ENCODE results near the gene ARID1B. TPM values are rescaled to one million over a fixed set of nuclear protein-coding genes. Genes with fewer than 3 reads are reported as not detected.

ARID1B gene
- total and polyA plus RNA-seq, 4 donors: 7.0 to 49.0 (median 24.2) TPM

DNA sequence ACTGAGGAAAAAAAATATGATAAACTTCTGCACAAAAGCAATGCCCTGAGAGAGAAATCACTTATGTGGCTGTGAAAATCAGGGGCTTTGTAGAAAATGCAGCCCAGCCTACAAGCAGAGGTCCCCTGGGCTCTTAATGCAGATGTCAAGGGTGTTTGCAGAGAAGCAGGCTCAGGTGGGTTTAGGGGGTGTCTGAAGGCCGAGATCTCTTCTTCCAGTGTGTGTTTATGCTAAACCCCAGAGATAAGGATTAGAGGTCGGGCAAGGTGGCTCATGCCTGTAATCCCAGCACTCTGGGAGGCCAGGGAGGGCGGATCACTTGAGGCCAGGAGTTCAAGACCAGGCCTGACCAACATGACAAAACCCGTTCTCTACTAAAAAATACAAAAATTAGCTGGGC lies 467.6 kb downstream of the ARID1B start:
- no peaks in the 10 kb centered on the region for H3K4me1 ChIP-seq (ENCODE audit: control insufficient read depth in 4 of 4, insufficient read depth in 4 of 4, low read length in 3 of 4)
- DNase-seq (ENCODE audit: low spot score): no peak
- no peak overlapping the region for H3K4me3 ChIP-seq (ENCODE audit: low read depth in 1 of 3, low read length in 3 of 3)
- WGBS: 79% methylated on average over 4 of the region's 4 CpGs
- H3K36me3 ChIP-seq (ENCODE audit: control insufficient read depth in 4 of 4, insufficient read depth in 3 of 4, low read depth in 1 of 4, low read length in 3 of 4): no peaks in the 10 kb centered on the region
- H3K27ac ChIP-seq (ENCODE audit: low read depth in 1 of 2, low read length in 2 of 2): no peak overlapping the region
- TF ChIP-seq CTCF (IDR thresholded peaks at IDR 0.05; ENCODE audit: low read depth, low read length, missing input control): no peak
- no peak for TF ChIP-seq YY1 (IDR thresholded peaks at IDR 0.05)
- no peak overlapping the region for H3K9ac ChIP-seq (ENCODE audit: low read depth in 1 of 2, low read length in 2 of 2)
- no peaks in the 10 kb centered on the region for H3K27me3 ChIP-seq (ENCODE audit: control insufficient read depth in 4 of 4, insufficient read depth in 4 of 4, low read length in 3 of 4)
- peaks cover 0 to 2% (median under 1%) of the 10 kb centered on the region in 4 donors for H3K9me3 ChIP-seq (ENCODE audit: control insufficient read depth in 4 of 4, low read length in 3 of 4)

GRCh38 chr6:157245436-157245835 lies 468.3 kb downstream of the ARID1B start:
- TF ChIP-seq NR2F2 (IDR thresholded peaks at IDR 0.05): no peak
- TF ChIP-seq HNF4G (IDR thresholded peaks at IDR 0.05): no peak
- TF ChIP-seq GABPA (IDR thresholded peaks at IDR 0.05 in 1 of 2, conservative IDR thresholded peaks at IDR 0.05 in 1 of 2): no peak
- no peak for TF ChIP-seq ZBTB33 (IDR thresholded peaks at IDR 0.05)
- no peak for TF ChIP-seq JUND (IDR thresholded peaks at IDR 0.05)
- no peak for TF ChIP-seq RXRA (IDR thresholded peaks at IDR 0.05)
- TF ChIP-seq CTCF (IDR thresholded peaks at IDR 0.05; ENCODE audit: low read depth, low read length, missing input control): no peak
- no peak for TF ChIP-seq RAD21 (IDR thresholded peaks at IDR 0.05)
- TF ChIP-seq, protein P1, sequence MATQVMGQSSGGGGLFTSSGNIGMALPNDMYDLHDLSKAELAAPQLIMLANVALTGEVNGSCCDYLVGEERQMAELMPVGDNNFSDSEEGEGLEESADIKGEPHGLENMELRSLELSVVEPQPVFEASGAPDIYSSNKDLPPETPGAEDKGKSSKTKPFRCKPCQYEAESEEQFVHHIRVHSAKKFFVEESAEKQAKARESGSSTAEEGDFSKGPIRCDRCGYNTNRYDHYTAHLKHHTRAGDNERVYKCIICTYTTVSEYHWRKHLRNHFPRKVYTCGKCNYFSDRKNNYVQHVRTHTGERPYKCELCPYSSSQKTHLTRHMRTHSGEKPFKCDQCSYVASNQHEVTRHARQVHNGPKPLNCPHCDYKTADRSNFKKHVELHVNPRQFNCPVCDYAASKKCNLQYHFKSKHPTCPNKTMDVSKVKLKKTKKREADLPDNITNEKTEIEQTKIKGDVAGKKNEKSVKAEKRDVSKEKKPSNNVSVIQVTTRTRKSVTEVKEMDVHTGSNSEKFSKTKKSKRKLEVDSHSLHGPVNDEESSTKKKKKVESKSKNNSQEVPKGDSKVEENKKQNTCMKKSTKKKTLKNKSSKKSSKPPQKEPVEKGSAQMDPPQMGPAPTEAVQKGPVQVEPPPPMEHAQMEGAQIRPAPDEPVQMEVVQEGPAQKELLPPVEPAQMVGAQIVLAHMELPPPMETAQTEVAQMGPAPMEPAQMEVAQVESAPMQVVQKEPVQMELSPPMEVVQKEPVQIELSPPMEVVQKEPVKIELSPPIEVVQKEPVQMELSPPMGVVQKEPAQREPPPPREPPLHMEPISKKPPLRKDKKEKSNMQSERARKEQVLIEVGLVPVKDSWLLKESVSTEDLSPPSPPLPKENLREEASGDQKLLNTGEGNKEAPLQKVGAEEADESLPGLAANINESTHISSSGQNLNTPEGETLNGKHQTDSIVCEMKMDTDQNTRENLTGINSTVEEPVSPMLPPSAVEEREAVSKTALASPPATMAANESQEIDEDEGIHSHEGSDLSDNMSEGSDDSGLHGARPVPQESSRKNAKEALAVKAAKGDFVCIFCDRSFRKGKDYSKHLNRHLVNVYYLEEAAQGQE (IDR thresholded peaks at IDR 0.05): no peak
- TF ChIP-seq SP1 (IDR thresholded peaks at IDR 0.05): no peak
- no peak for TF ChIP-seq TAF1 (conservative IDR thresholded peaks at IDR 0.05)
- no peak for TF ChIP-seq FOXA2 (IDR thresholded peaks at IDR 0.05)
- TF ChIP-seq HNF4A (conservative IDR thresholded peaks at IDR 0.05): no peak
- TF ChIP-seq, protein P2, sequence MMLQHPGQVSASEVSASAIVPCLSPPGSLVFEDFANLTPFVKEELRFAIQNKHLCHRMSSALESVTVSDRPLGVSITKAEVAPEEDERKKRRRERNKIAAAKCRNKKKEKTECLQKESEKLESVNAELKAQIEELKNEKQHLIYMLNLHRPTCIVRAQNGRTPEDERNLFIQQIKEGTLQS (IDR thresholded peaks at IDR 0.05): no peak
- TF ChIP-seq EGR1 (IDR thresholded peaks at IDR 0.05; ENCODE audit: low read depth in 2 of 2): no peak
- TF ChIP-seq, protein P3, sequence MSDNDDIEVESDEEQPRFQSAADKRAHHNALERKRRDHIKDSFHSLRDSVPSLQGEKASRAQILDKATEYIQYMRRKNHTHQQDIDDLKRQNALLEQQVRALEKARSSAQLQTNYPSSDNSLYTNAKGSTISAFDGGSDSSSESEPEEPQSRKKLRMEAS (IDR thresholded peaks at IDR 0.05): no peak
- no peak for TF ChIP-seq YY1 (IDR thresholded peaks at IDR 0.05)
- TF ChIP-seq FOXA1 (IDR thresholded peaks at IDR 0.05): no peak
- no peak for DNase-seq (ENCODE audit: low spot score)
- 70% methylated on average over 13 of the region's 13 CpGs for WGBS
- H3K9ac ChIP-seq (ENCODE audit: low read depth in 1 of 2, low read length in 2 of 2): no peak overlapping the region
- no peaks in the 10 kb centered on the region for H3K36me3 ChIP-seq (ENCODE audit: control insufficient read depth in 4 of 4, insufficient read depth in 3 of 4, low read depth in 1 of 4, low read length in 3 of 4)
- H3K9me3 ChIP-seq (ENCODE audit: control insufficient read depth in 4 of 4, low read length in 3 of 4): peaks cover 0 to 2% (median under 1%) of the 10 kb centered on the region in 4 donors
- H3K27ac ChIP-seq (ENCODE audit: low read depth in 1 of 2, low read length in 2 of 2): no peak overlapping the region
- H3K4me3 ChIP-seq (ENCODE audit: low read depth in 1 of 3, low read length in 3 of 3): no peak overlapping the region
- no peaks in the 10 kb centered on the region for H3K4me1 ChIP-seq (ENCODE audit: control insufficient read depth in 4 of 4, insufficient read depth in 4 of 4, low read length in 3 of 4)
- H3K27me3 ChIP-seq (ENCODE audit: control insufficient read depth in 4 of 4, insufficient read depth in 4 of 4, low read length in 3 of 4): no peaks in the 10 kb centered on the region

Data from liver (tissue), 9 donors.